Kidney capillary endothelial cell (primary cell): ENCODE measurements around the gene TBCEL.

Source experiments
- DNase-seq: peaks from one replicate; pipeline ENCODE4 v3.0.0-alpha.2; 2018; ENCODE audit warnings: low spot score

Gene TBCEL

GRCh38 chr11:121066623-121067022, 42.7 kb downstream of the TBCEL start:
- no peak for DNase-seq

DNA sequence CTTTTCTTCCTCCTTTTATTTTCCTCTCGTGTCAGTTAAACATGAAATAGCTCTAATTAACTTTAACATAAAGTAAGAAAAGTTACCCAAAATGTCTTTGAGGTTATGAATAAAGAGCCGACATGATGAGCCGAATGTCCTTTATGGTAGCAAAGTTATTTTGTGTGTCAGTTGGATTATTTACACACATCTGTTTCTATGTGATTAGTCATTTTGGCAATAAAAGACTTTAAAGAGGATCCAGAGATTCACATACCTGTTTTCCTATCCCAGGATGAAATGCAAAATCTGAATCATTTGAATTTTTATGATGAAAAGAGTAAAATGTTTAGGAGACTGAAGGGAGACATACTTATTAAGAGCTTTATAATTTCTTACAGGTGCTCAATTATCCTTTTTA, 43.1 kb downstream of the TBCEL start:
- no peak for DNase-seq

- DNase-seq: no peak
Measured at GRCh38 chr11:121067453-121067852, 43.6 kb downstream of the TBCEL start.

- DNase-seq: no peak
Measured at GRCh38 chr11:121067962-121068647, 44.2 kb downstream of the TBCEL start.

GRCh38 chr11:121068787-121069186, 44.9 kb downstream of the TBCEL start:
- DNase-seq: no peak

GRCh38 chr11:121070951-121071845, 47.3 kb downstream of the TBCEL start:
- no peak for DNase-seq

DNA sequence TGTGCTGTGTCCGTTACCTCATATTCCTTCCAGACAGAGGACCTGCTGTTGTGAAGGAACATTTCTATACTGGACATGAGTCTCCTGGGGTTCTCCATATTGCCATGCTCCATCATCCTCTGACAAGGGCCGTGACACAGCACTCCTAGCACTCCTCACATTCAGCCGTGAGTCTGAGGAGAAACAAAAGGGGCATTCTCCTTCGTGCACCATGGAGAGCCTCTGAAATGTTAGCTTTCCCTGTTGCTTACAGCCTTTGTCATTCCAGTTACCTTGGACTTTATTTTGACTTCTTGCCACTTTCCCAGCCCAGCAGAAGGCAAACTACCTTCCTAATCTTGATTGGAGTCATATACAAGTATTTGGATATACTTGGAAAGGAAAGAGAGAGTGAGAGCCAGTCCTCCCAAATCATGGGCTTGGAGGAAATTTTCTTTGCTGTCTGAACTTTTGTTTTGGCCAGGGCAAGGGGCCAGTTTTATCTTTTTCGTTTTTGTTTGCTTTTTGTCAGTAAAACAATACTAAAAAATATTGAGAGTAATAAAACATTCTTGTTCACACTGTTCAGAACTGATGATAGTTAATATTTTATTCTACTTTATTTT, 48.0 kb downstream of the TBCEL start:
- no peak for DNase-seq

- DNase-seq: no peak
Measured at GRCh38 chr11:121081321-121081720, 57.4 kb downstream of the TBCEL start.

GRCh38 chr11:121082219-121082618, 58.3 kb downstream of the TBCEL start:
- DNase-seq: no peak

DNA sequence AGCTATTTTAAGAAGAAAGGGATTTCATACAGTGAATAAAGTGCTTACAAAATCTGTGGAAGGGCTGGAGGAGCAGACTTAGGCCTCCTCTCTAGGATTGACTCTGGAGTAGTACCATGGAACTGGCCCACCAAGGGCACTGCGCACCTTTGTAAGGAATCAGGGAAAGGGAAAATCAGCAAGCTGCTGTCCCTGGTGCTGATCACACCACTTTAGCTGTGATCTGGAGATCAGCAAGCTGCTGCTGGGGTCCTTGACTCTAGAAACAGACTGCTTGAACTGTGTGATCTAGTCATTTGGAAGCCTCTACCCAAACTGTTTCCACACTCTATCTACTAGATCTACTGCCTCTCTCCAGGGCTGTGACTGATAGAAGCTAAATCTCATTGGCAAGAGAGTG, 58.8 kb downstream of the TBCEL start:
- DNase-seq: no peak

- no peak for DNase-seq
Measured at GRCh38 chr11:121086866-121087265, 63.0 kb downstream of the TBCEL start.

GRCh38 chr11:121089566-121089965, 65.7 kb downstream of the TBCEL start:
- DNase-seq: no peak

GRCh38 chr11:121090145-121090721, 66.3 kb downstream of the TBCEL start:
- no peak for DNase-seq

- DNase-seq: no peak
Measured at GRCh38 chr11:121091492-121092152, 67.7 kb downstream of the TBCEL start.

GRCh38 chr11:121095561-121095960, 71.7 kb downstream of the TBCEL start:
- no peak for DNase-seq

- DNase-seq: no peak
Measured at GRCh38 chr11:121099364-121099763, 75.5 kb downstream of the TBCEL start.

GRCh38 chr11:121099885-121100284, 76.0 kb downstream of the TBCEL start:
- no peak for DNase-seq

- DNase-seq: no peak
Measured at GRCh38 chr11:121100943-121101342, 77.0 kb downstream of the TBCEL start, which contains the start of gene TECTA. Gene TECTA, plus strand, starts transcription at chr11:121101243. Its CDS starts 1,423 bp downstream, at chr11:121102666.

- DNase-seq: no peak
Measured at GRCh38 chr11:121104312-121104762, 80.4 kb downstream of the TBCEL start.

GRCh38 chr11:121105063-121105480, 81.2 kb downstream of the TBCEL start:
- DNase-seq: no peak

DNA sequence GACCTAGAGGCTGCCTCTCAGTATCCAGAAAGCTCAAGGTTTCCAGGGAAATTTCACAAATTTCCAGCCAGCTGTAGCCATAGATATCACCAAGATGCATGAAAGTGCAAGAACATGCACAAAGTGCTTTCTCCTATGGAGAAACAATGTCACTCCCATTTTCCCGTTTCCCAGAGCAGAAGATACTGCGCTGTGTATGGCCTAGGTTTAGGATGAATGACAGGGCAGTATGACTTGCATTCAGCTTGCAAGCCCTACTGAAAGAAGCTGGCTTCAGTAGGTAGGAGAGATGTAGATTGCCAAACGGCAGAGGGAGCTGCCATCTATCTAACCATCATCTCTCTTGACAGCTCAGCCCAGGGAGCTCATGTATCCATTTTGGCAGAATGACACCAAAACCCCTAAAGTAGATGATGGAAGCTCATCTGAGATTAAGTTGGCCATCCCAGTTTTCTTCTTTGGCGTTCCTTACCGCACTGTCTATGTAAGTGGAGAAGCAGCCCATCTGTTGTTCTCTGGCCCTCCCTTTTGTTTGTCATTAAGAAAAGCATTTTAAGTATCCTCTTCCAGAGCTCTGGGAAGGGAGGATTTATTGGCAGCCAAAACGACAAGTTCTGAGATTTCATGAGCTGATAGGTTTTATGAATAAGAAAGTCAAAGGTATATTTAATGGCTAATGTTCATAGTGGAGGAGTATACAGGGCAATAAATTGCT, 81.7 kb downstream of the TBCEL start:
- no peak for DNase-seq
